ENCODE results near the gene SFI1. TPM values are rescaled to one million over a fixed set of nuclear protein-coding genes. Genes with fewer than 3 reads are reported as not detected.

The SFI1 gene
- total and polyA plus RNA-seq, 2 of the 8 experiments (the other 6 are each of a cell fraction or from before 2014, with no cell fraction given) = 10.4 to 30.1 TPM

GRCh38 chr22:31613286-31613903 lies 117.1 kb downstream of the SFI1 start:
- H3K9ac ChIP-seq (replicated peaks in 1 of 4; ENCODE audit: extremely low read depth in 1 of 4, low read depth in 3 of 4, low read length in 3 of 4) = no peak overlapping the region
- no peak overlapping the region for H4K5ac ChIP-seq (ENCODE audit: insufficient read length, low read depth, low read length)
- TF ChIP-seq SUZ12 (IDR thresholded peaks at IDR 0.05; ENCODE audit: low read length) (no peak), SP4 (IDR thresholded peaks at IDR 0.05; ENCODE audit: low read length) (no peak), TBP (IDR thresholded peaks at IDR 0.05; ENCODE audit: low read depth, low read length) (no peak)
- H3K14ac ChIP-seq (ENCODE audit: insufficient read length) = no peak overlapping the region
- no peak overlapping the region for H3K23ac ChIP-seq (ENCODE audit: insufficient read length)
- no peak overlapping the region for H3K18ac ChIP-seq (ENCODE audit: extremely low read depth, low read length)
- no peak overlapping the region for H3K4ac ChIP-seq (replicated peaks; ENCODE audit: insufficient read length, low read depth, low read length)
- DNase-seq (ENCODE audit: low read depth in 1 of 2, low spot score in 2 of 2) = no peak
- no peak overlapping the region for H3K56ac ChIP-seq (replicated peaks; ENCODE audit: insufficient read length, low read depth, low read length)
- no peak overlapping the region for H2BK120ac ChIP-seq (replicated peaks; ENCODE audit: low read depth, low read length)
- H3K79me2 ChIP-seq (ENCODE audit: control insufficient read depth in 1 of 2, insufficient read depth in 2 of 2, low read length in 2 of 2) = no peaks in the 10 kb centered on the region
- peaks cover 0 to 7% (median 2%) of the 10 kb centered on the region in 4 experiments; a peak in 5 of 8 replicates for H3K36me3 ChIP-seq (ENCODE audit: control insufficient read depth in 2 of 4, insufficient read depth in 4 of 4, low read length in 3 of 4)
- ChIA-PET CTCF (ENCODE audit: partially characterized antibody) (interaction anchor here (0.8 to 2.2 kb wide), 12 partner anchors 8 to 381 kb away, joined by 3 to 13 read pairs (median 4); no protein-coding TSS in a partner anchor), POLR2A (ENCODE audit: partially characterized antibody) (interaction anchor here (2.4 to 5.6 kb wide), 3 partner anchors 9 to 17 kb away, joined by 9 to 30 read pairs (median 17); no protein-coding TSS in a partner anchor)
- no peak overlapping the region for H2BK15ac ChIP-seq (ENCODE audit: low read length)
- no peaks in the 10 kb centered on the region; a peak in 2 of 7 replicates for H3K4me1 ChIP-seq (replicated peaks in 1 of 4; ENCODE audit: control insufficient read depth in 3 of 4, insufficient read depth in 4 of 4, low read length in 3 of 4)
- no peak overlapping the region for H3K4me3 ChIP-seq (ENCODE audit: extremely low read depth in 1 of 4, insufficient read depth in 2 of 4, low read depth in 3 of 4, low read length in 4 of 4)
- H3K4me2 ChIP-seq (ENCODE audit: insufficient read depth in 1 of 2, low read depth in 2 of 2, low read length in 2 of 2) = no peak overlapping the region
- no peak for FAIRE-seq
- H2BK12ac ChIP-seq (ENCODE audit: low read depth, low read length) = no peak overlapping the region
- no peak overlapping the region for H4K91ac ChIP-seq (replicated peaks; ENCODE audit: insufficient read length, low read length)
- no peaks in the 10 kb centered on the region for H3K23me2 ChIP-seq (ENCODE audit: low read depth, low read length)
- H3K9me3 ChIP-seq (ENCODE audit: insufficient read depth in 2 of 2, low read depth in 1 of 2, low read length in 1 of 2) = no peaks in the 10 kb centered on the region
- H2BK5ac ChIP-seq (ENCODE audit: low read depth, low read length) = 0 out of 2 replicates have a peak overlapping the region, but pooled peaks have one; percentile 16
- H3K27me3 ChIP-seq (replicated peaks in 1 of 4; ENCODE audit: control insufficient read depth in 3 of 4, extremely low read depth in 1 of 4, insufficient read depth in 3 of 4, low read length in 3 of 4) = no peaks in the 10 kb centered on the region
- no peak overlapping the region for H2AFZ ChIP-seq (ENCODE audit: low read length)
- no peak overlapping the region for H2BK20ac ChIP-seq (ENCODE audit: low read length)
- no peak overlapping the region for H3K27ac ChIP-seq (ENCODE audit: low read depth, low read length)
- no peak overlapping the region; the same call in none of the 2 replicates for H4K8ac ChIP-seq (ENCODE audit: extremely low read depth, insufficient read depth, low read length)
- no peak overlapping the region for H2AK5ac ChIP-seq (ENCODE audit: low read depth, low read length)
- H4K20me1 ChIP-seq (replicated peaks in 1 of 2; ENCODE audit: control insufficient read depth in 1 of 2, insufficient read depth in 2 of 2, low read length in 2 of 2) = peaks cover 0 to 4% of the 10 kb centered on the region in 2 experiments
- 91% methylated on average over 20 of the region's 23 CpGs; no CpG with 5 or more reads in 1 of the 2 experiments for WGBS, 2 experiments (ENCODE audit: extremely low coverage in 1 of 2, insufficient coverage in 1 of 2, insufficient read length in 1 of 2, insufficient replicate concordance in 2 of 2, low coverage in 1 of 2, low lambda C conversion rate in 2 of 2, missing lambda C conversion rate in 1 of 2)
- H3K79me1 ChIP-seq (ENCODE audit: low read depth, low read length) = no peaks in the 10 kb centered on the region; the same call in 1 of the 2 replicates
